Activated T-cell treated with anti-CD3 and anti-CD28 coated beads, Interleukin-2, amount 50 U/mL, for 1 hour (primary cell): ENCODE measurements around the gene RELL2.

Experiments used
- DNase-seq: peaks from one replicate; pipeline ENCODE4 v3.0.0-alpha.2; 2020

Gene RELL2

GRCh38 chr5:141681295-141681694 lies 44.5 kb downstream of the RELL2 start:
- no peak for DNase-seq

GRCh38 chr5:141681695-141682641 lies 45.2 kb downstream of the RELL2 start, which contains the start of gene ARAP3:
Gene ARAP3, minus strand, starts transcription at chr5:141682230. Its CDS starts 1,744 bp downstream, at chr5:141680486.
- DNase-seq = peak; percentile 53

- DNase-seq = no peak
Measured at GRCh38 chr5:141683596-141684141, 46.9 kb downstream of the RELL2 start.

GRCh38 chr5:141685591-141685990 lies 48.8 kb downstream of the RELL2 start:
- DNase-seq = no peak

GRCh38 chr5:141686648-141687416 lies 50.0 kb downstream of the RELL2 start:
- DNase-seq = no peak
